ENCODE data around the gene ASIC3.
"Not testable (repeated sequence)": the region's sequence is repeated elsewhere in the genome, so short reads cannot be mapped to it uniquely, and the experiment has no call there.

Gene ASIC3

GRCh38 chr7:151047976-151048815, at the start of gene ASIC3:
TSS of gene ASIC3 (plus strand) at chr7:151048531. CDS start at chr7:151048886, 355 bp downstream.
- no peak for DNase-seq

DNA sequence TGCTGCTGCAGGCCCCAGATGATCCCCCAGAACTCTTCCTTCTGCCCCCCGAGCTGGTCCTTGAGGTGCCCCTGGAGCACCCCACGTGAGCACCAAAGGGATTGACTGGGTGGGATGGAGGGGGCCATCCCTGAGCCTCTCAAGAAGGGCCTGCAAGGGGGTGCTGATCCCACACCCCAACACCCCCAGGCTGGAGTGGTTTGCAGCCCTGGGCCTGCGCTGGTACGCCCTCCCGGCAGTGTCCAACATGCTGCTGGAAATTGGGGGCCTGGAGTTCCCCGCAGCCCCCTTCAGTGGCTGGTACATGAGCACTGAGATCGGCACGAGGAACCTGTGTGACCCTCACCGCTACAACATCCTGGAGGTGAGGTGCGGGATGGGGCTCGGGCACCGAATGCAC, 49.3 kb upstream of the ASIC3 start:
- no peak for DNase-seq

DNA sequence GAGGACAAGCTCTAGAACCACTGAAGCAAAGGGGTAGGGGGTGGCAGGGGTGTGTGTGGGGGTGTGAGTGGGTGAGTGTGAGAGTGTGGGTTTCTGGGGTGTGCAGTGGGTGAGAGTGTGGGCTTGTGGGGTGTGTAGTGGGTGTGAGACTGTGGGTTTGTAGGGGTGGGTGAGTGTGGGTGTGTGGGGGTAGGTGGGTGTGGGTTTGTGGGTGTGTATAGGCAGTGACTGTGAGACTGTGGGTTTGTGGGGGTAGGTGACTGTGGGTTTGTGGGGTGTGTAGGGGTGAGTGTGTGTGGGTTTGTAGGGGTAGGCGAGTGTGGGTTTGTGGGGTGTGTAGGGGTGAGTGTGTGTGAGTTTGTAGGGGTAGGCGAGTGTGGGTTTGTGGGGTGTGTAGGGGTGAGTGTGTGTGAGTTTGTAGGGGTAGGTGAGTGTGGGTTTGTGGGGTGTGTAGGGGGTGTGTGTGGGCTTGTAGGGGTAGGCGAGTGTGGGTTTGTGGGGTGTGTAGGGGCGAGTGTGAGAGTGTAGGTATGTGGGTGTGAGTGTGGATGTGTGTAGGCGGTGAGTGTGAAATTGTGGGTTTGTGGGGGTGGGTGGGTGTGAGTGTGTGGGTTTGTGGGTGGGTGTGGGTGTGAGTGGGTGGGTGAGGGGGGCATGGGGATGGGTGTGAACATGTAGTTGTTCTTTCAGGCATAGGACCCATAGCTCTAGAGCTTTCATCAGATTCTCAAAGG, 48.7 kb upstream of the ASIC3 start:
- DNase-seq = no peak

DNA sequence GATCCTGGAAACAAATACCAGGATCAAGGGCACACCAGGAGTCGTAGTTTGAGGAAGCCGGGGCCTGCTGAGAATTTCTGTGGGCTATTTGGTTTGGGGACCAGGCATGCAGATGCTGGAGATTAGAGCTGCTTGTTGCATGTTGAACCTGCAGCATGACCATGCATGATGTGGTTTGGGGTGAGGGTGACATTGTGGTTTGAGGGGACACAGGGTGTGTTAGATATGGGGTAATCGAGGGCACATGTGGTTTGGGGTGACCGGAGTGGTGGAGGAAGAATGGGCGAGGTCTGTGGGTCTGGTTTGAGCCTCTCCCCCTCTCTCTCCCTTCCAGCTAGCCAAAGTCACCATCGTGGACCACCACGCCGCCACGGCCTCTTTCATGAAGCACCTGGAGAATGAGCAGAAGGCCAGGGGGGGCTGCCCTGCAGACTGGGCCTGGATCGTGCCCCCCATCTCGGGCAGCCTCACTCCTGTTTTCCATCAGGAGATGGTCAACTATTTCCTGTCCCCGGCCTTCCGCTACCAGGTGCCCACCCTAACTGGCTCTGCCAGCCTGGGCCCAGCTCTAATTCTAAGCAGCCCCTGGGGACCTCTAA, 47.3 kb upstream of the ASIC3 start:
- DNase-seq = no peak

GRCh38 chr7:151001546-151001945, 46.8 kb upstream of the ASIC3 start:
- DNase-seq = no peak

GRCh38 chr7:151003572-151003971, 44.8 kb upstream of the ASIC3 start:
- no peak for DNase-seq

- DNase-seq = no peak
Observed at GRCh38 chr7:151005566-151005965, 42.8 kb upstream of the ASIC3 start.

DNA sequence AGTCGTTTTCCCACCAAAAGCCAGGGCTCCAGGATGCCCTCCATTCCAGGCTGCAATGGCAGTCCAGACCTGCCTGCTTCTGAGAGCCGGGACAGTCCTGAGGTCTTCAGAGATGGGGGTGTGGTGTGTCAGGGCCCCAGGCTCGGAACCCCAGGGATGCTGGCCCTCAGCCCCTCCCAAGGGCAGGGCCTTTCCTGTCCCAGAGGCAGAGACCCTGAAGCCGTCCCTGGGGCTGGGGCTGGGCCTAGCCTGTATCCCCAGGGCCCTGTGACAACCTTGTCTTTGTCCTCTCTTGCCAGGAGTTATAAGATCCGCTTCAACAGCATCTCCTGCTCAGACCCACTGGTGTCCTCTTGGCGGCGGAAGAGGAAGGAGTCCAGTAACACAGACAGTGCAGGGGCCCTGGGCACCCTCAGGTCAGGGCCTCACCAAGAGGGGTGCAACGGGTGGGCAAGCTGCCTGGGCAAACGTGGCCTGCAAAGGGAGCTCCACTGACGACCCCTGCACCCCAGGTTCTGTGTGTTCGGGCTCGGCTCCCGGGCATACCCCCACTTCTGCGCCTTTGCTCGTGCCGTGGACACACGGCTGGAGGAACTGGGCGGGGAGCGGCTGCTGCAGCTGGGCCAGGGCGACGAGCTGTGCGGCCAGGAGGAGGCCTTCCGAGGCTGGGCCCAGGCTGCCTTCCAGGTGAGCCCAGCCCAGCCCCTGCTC, 41.6 kb upstream of the ASIC3 start:
- DNase-seq = no peak

DNA sequence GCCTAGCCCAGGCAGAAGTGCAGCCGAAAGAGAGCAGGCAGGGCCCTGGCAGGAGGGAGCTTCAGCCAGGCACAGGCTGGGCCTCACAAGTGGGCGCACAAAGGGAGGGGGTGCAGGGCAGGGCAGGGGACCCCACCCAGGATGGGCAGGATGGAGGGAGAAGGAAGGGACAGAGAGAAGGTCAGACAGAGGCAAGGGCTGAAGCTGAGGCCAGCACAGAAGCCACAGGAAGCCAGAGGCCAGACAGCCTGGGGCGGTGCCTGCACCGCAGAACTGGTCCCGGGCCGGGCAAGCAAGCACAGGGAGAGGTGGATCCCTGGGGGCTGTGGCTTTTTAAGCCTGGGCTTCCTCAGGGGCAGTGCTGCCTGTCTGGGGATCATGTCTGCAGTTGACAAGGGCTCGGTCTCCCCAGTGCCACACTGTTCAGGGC, 40.8 kb upstream of the ASIC3 start:
- DNase-seq = no peak

- DNase-seq = no peak
Observed at GRCh38 chr7:151008143-151008510, 40.2 kb upstream of the ASIC3 start.

GRCh38 chr7:151008511-151009323, 39.6 kb upstream of the ASIC3 start:
- DNase-seq = peak; percentile 87

DNA sequence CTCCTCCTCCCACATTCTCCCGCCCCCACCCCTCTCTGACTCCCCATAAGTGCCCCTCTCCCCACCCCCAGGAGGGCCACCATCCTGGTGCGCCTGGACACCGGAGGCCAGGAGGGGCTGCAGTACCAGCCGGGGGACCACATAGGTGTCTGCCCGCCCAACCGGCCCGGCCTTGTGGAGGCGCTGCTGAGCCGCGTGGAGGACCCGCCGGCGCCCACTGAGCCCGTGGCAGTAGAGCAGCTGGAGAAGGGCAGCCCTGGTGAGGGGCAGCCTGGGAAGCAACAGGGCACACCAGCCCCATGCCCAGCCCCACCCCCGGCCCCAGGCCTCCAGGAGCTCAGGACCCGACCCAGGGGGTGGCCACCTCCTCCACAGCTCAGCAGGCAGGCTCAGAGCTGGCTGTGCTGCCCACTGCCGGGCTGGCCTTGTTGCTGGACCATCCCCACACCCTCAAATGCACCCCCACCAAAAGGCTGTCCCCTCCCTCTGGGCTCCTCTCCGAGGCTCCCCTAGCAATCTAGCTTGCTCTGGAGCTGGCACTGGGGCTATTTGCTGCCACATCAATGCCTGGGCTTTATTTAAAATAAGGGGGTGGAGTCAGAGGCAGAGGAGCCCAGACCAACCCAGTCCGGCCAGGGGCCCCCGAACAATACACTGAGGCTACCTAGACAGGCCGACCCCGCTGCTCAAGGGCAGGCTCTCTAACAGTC, 38.8 kb upstream of the ASIC3 start:
- no peak for DNase-seq

DNA sequence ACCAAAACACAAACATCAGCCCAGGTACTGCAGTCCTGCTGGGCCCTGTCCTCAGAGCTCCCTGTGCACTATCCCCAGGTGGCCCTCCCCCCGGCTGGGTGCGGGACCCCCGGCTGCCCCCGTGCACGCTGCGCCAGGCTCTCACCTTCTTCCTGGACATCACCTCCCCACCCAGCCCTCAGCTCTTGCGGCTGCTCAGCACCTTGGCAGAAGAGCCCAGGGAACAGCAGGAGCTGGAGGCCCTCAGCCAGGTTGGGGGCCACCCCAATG, 38.4 kb upstream of the ASIC3 start:
- DNase-seq = no peak

- peak; percentile 38 for DNase-seq
Observed at GRCh38 chr7:151010307-151011096, 37.8 kb upstream of the ASIC3 start.

DNA sequence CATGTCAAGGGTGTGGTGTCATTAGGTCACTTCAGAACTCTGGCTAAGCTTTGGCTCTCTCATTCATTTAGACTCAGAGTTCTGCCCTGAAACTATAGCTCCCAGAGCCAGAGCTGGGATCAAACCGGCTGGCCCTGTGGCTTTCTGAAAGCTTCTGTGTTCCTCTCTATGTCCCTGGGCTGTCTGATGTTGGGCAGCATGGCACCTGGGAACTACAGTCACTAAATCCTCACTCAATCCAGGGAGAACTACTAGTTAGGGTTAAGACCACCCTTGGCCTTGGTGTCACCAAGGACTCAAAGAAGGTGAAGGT, 37.3 kb upstream of the ASIC3 start:
- DNase-seq = no peak

GRCh38 chr7:151011616-151012015, 36.7 kb upstream of the ASIC3 start:
- DNase-seq = not testable (repeated sequence)

- no peak for DNase-seq
Observed at GRCh38 chr7:151012031-151012692, 36.2 kb upstream of the ASIC3 start.

DNA sequence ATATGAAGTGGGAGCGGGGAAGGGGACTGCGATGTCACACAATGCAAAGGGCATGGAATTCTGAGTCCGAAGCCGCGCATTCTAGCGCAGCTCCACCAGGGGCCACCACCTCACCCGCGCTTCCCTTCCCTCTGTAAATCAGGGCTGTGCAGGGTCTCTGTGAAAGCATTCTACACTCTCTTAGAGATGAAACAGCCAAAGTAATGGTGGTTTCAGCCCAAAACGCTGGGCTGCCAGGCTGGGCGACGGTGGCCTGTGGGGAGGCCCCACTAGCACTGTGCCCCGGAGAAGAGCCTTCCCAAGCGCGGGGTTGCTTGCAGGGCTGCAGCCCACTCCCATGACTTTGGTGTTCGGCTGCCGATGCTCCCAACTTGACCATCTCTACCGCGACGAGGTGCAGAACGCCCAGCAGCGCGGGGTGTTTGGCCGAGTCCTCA, 35.4 kb upstream of the ASIC3 start:
- DNase-seq = no peak

DNA sequence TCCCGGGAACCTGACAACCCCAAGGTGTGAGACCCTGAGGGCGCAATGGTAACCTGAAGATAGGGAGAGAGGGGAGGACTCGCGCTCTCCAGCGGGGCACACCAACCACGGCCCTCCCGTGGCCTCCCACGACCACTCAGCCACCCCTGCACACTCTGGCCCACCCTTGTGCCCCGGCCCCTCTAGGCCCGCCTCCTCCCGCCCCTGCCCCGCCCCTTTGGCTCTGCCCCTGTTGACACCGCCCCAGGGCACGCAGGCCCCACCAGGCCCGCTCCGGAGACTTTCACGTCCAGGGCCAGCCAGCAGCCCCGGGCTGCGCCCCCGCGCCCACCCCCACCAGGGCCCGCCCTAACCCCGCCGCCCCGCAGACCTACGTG, 35.0 kb upstream of the ASIC3 start:
- DNase-seq = no peak

DNA sequence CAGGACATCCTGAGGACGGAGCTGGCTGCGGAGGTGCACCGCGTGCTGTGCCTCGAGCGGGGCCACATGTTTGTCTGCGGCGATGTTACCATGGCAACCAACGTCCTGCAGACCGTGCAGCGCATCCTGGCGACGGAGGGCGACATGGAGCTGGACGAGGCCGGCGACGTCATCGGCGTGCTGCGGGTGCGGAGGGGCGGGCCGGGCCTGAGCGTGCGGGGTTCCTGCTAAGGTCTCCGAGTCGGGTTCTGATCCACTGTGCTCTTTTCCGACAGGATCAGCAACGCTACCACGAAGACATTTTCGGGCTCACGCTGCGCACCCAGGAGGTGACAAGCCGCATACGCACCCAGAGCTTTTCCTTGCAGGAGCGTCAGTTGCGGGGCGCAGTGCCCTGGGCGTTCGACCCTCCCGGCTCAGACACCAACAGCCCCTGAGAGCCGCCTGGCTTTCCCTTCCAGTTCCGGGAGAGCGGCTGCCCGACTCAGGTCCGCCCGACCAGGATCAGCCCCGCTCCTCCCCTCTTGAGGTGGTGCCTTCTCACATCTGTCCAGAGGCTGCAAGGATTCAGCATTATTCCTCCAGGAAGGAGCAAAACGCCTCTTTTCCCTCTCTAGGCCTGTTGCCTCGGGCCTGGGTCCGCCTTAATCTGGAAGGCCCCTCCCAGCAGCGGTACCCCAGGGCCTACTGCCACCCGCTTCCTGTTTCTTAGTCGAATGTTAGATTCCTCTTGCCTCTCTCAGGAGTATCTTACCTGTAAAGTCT, 34.4 kb upstream of the ASIC3 start:
- peak; percentile 80 for DNase-seq

Measured in stimulated activated CD4-positive, alpha-beta T cell treated with anti-CD3 and anti-CD28 coated beads, Interleukin-4, amount 100 ng/mL, for 1 hour (primary cell).